RWPE2 (cell line): ENCODE results near the gene MIB2.
"Not testable (repeated sequence)": the region's sequence is repeated elsewhere in the genome, so short reads cannot be mapped to it uniquely, and the experiment has no call there.

Experiments used
- ATAC-seq: fragments of 200-7000 bp; cut with Tn5 transposase; 3 replicates; pipeline ENCODE4 v1.9.1; 2021; ENCODE audit warnings: low read depth
- DNase-seq: peaks from one replicate; pipeline ENCODE4 v3.0.0-alpha.2; 2020; ENCODE audit warnings: low spot score
- H3K27ac ChIP-seq: fragments of 450-650 bp; 2 replicates; pipeline ENCODE4 v1.5.1; 2017; ENCODE audit warnings: mild to moderate bottlenecking; ENCODE audit not compliant: poor library complexity, severe bottlenecking
- H3K27me3 ChIP-seq: fragments of 250-450 bp; sonication (Bioruptor Pico); 2 replicates; pipeline ENCODE4 v1.5.1; 2021; ENCODE audit warnings: mild to moderate bottlenecking, moderate library complexity; ENCODE audit not compliant: insufficient read depth, poor library complexity, severe bottlenecking
- H3K36me3 ChIP-seq: fragments of 250-450 bp; sonication (Bioruptor Pico); 2 replicates; pipeline ENCODE4 v1.5.1; 2020; ENCODE audit warnings: low read depth, mild to moderate bottlenecking, moderate library complexity
- H3K4me1 ChIP-seq: fragments of 250-450 bp; sonication (Bioruptor Pico); 2 replicates; pipeline ENCODE4 v1.5.1; 2021; ENCODE audit warnings: mild to moderate bottlenecking, moderate library complexity; ENCODE audit not compliant: insufficient read depth, poor library complexity, severe bottlenecking
- H3K4me3 ChIP-seq: fragments of 250-450 bp; sonication (Bioruptor Pico); 2 replicates; pipeline ENCODE4 v1.5.1; 2021; ENCODE audit warnings: mild to moderate bottlenecking, moderate library complexity; ENCODE audit not compliant: severe bottlenecking
- H3K9me3 ChIP-seq: fragments of 250-450 bp; sonication (Bioruptor Pico); 2 replicates; pipeline ENCODE4 v1.5.1; 2021; ENCODE audit warnings: mild to moderate bottlenecking, moderate library complexity; ENCODE audit not compliant: severe bottlenecking
- TF ChIP-seq, protein P1 (sequence below): fragments of 450-650 bp; IDR thresholded peaks from one replicate; pipeline ENCODE4 v1.5.1; 2017; ENCODE audit warnings: mild to moderate bottlenecking, moderate library complexity; ENCODE audit not compliant: poor library complexity, severe bottlenecking

MIB2 gene

DNA sequence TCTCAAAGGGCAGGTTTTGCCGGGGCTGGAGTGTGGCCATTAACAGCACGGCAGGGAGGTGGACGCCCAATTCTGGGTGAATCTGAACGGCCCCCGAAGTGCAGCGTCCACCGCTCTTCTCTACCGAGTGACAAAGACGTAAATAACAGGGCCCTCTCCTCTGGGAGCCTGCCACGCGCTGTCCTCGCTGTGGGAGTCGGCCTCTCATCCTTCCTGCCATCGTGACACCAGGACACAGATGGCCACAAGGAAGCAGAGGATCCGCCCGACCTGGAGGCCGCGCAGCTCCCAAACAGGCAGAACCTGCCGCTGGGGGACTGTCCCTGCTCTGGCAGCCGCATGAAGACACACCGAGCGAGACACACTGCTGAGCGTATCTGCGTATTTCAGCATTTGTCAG is 55.6 kb downstream of the MIB2 start:
- Histone ChIP-seq H3K9me3 (no peaks in the 10 kb centered on the region), H3K27ac (no peak overlapping the region), H3K4me3 (no peak overlapping the region), H3K36me3 (peaks cover 6% of the 10 kb centered on the region), H3K27me3 (no peaks in the 10 kb centered on the region), H3K4me1 (no peaks in the 10 kb centered on the region)
- DNase-seq = no peak
- no peak for ATAC-seq
- TF ChIP-seq, protein P1, sequence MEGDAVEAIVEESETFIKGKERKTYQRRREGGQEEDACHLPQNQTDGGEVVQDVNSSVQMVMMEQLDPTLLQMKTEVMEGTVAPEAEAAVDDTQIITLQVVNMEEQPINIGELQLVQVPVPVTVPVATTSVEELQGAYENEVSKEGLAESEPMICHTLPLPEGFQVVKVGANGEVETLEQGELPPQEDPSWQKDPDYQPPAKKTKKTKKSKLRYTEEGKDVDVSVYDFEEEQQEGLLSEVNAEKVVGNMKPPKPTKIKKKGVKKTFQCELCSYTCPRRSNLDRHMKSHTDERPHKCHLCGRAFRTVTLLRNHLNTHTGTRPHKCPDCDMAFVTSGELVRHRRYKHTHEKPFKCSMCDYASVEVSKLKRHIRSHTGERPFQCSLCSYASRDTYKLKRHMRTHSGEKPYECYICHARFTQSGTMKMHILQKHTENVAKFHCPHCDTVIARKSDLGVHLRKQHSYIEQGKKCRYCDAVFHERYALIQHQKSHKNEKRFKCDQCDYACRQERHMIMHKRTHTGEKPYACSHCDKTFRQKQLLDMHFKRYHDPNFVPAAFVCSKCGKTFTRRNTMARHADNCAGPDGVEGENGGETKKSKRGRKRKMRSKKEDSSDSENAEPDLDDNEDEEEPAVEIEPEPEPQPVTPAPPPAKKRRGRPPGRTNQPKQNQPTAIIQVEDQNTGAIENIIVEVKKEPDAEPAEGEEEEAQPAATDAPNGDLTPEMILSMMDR = no peak

DNA sequence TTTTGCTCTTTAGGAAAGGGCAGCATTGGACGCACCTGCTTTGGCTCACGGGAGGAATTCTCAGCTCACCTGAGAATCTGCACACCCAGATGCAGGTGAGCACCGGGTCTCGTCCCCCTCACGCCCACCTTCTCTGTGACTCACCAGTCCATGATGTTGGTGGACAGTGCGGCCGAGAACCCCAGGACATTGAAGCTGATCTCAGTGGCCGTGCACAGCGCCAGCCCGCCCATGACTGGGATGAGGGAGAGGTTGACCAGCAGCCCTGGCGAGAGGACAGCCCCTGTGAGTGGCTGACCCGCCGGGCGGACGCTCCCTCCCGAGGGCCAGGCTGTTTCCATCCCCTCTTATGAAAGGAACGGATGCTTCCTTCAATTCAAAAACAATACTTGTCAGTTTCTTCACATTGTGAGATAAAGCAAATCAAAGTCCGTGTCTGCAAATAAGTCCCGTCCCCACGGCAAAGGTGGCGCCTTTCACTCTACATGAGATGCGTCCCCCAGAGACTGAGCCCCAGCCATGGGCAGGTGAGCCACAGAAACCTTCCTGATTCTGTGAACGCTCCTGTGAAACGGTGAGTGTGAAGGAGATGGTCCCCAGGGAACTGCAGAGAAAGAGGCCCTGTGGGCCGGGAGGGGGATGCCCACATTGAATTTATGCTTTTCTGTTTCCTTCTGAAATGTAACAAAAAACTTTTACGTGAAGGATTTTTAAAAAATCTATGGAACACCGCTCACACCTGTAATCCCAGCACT is 56.2 kb downstream of the MIB2 start:
- H3K27ac ChIP-seq = no peak overlapping the region
- no peak for DNase-seq
- ATAC-seq = no peak

DNA sequence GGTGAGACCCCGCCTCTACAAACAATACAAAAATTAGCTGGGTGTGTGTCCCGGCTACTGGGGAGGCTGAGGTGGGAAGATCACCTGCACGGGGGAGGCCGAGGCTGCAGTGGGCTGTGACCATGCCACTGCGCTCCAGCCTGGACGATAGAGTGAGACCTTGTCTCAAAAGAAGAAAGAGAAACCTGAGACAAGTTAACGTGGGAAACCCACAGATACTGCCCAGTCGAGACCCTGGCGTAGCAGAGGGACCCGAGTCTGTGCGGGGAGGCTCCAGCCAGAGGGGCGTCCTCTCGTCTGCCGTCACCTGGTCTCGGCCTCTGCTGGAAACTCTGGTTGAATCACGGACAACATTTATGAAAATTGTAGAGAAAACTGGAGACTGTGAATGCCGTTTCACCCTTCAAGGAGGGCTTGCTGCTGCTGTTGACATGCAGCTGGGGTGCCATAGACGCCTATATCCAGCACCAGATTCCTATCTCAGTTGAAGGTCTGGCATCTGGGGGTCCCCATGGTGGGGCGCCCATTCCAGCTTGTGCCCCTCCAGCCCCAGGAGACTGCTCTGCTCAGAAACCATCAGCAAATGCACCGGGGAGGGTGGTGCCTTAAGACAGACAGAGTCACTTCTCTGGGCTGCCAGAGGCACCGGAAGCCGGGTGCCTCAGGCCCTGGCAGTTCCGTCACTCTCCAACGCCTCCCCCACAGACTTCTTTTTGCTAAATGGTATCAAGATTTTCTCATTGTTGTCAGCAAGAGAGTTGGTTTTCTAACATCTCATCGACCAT is 57.1 kb downstream of the MIB2 start:
- ATAC-seq (no peak), DNase-seq (no peak)
- H3K27ac ChIP-seq = no peak overlapping the region
- TF ChIP-seq, protein P1 = no peak
- H3K4me1 ChIP-seq = no peaks in the 10 kb centered on the region
- no peak overlapping the region for H3K4me3 ChIP-seq
- H3K27me3 ChIP-seq = no peaks in the 10 kb centered on the region
- H3K9me3 ChIP-seq = no peaks in the 10 kb centered on the region
- H3K36me3 ChIP-seq = no peaks in the 10 kb centered on the region

More for the DNA sequence above, 56.2 kb downstream of the MIB2 start:
- Histone ChIP-seq H3K9me3 (no peaks in the 10 kb centered on the region), H3K4me1 (no peaks in the 10 kb centered on the region), H3K4me3 (no peak overlapping the region), H3K36me3 (no peaks in the 10 kb centered on the region; the same call in 1 of the 2 replicates), H3K27me3 (no peaks in the 10 kb centered on the region)
- TF ChIP-seq, protein P1 = no peak

DNA sequence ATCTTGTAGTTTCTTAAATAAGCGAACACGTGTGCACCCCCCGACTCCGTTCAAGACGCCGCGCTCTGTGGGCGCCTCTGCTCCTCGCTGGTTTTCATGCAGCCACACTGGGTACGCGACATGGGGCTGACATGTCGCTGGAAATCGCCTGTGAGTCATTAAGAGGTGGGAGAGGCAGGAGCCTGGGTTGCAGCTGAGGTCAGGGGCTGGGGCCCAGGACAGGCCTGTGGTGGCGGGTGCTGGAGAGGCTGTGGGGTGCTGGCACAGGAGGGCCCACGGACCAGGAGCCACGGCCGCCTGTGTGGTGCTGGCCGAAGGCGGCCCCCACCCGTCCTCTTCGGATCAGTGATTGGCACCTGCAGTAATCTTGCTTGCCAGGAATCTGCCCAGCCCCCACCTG is 59.5 kb downstream of the MIB2 start:
- not testable (repeated sequence) for H3K27me3 ChIP-seq, H3K36me3 ChIP-seq, H3K4me1 ChIP-seq, H3K9me3 ChIP-seq, H3K4me3 ChIP-seq, H3K27ac ChIP-seq, ATAC-seq, DNase-seq

DNA sequence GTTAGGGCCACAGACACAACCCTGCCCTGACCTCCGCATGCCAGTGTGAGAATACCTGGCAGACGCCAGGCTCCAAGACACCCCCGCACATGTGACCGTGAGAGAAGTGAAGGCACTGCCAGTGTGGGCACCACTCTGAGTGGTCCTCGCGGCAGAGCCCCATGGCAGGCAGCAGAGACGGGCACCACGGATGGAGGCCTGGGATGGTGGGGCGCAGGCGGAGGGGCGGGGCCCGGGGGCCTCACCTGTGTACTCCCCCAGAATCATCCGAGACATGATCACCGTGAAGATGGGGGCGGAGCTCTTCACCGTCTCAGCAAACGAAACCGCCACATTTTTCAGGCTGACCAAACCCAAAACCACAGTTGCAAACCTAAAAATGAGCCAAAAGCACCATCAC is 59.9 kb downstream of the MIB2 start:
- not testable (repeated sequence) for H3K9me3 ChIP-seq, ATAC-seq, DNase-seq, H3K4me3 ChIP-seq, H3K27me3 ChIP-seq, H3K27ac ChIP-seq, H3K4me1 ChIP-seq, H3K36me3 ChIP-seq

DNA sequence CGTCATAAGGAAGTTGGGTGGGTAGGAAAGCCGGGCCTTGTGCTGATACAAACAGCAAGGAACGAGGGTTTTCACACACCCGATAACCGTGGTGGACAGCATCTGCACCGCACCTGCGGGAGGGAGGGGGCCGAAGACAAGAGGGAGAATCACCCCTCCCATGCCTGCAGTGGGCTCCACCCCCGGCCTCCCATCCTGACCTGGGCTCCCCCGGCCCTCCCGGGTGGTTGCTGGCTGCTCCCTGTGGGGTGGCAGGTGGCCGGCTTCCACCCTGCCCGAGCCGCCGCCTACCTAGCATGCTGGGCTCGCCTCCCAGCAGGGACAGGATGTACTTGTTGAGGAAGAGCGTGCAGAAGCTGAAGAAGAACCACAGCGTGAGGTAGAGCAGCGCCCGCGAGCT is 60.8 kb downstream of the MIB2 start:
- not testable (repeated sequence) for H3K4me3 ChIP-seq, H3K4me1 ChIP-seq, H3K36me3 ChIP-seq, H3K27me3 ChIP-seq, DNase-seq, H3K9me3 ChIP-seq, H3K27ac ChIP-seq, ATAC-seq
